IPS-20b (cell line): ENCODE measurements around the gene TPSB2.
"Not testable (repeated sequence)": the region's sequence is repeated elsewhere in the genome, so short reads cannot be mapped to it uniquely, and the experiment has no call there.

Experiments
- H3K27ac ChIP-seq: one replicate; pipeline ENCODE4 v1.5.1; 2013; ENCODE audit warnings: low read length
- H3K27me3 ChIP-seq: 2 replicates; pipeline ENCODE4 v1.6.1; 2013; ENCODE audit warnings: mild to moderate bottlenecking, low read length, inconsistent platforms; ENCODE audit not compliant: insufficient read depth
- H3K36me3 ChIP-seq: 2 replicates; pipeline ENCODE4 v1.6.1; 2013; ENCODE audit warnings: low read depth, mild to moderate bottlenecking, inconsistent platforms, low read length, moderate library complexity; ENCODE audit not compliant: insufficient read depth
- H3K4me1 ChIP-seq: 2 replicates; pipeline ENCODE4 v1.6.1; 2013; ENCODE audit warnings: mild to moderate bottlenecking, control low read depth, inconsistent platforms, low read length, moderate library complexity; ENCODE audit not compliant: insufficient read depth
- H3K4me3 ChIP-seq: 2 replicates; pipeline ENCODE4 v1.5.1; 2013; ENCODE audit warnings: mild to moderate bottlenecking, low read length, inconsistent platforms
- H3K9ac ChIP-seq: 2 replicates; pipeline ENCODE4 v1.6.1; 2013; ENCODE audit warnings: low read depth, mild to moderate bottlenecking, inconsistent platforms, low read length, moderate library complexity
- H3K9me3 ChIP-seq: 2 replicates; pipeline ENCODE4 v1.6.1; 2013; ENCODE audit warnings: mild to moderate bottlenecking, low read depth, low read length, inconsistent platforms; ENCODE audit not compliant: insufficient read depth

Gene TPSB2

GRCh38 chr16:1192384-1193073 lies 37.5 kb downstream of the TPSB2 start:
- Histone ChIP-seq H3K36me3 (no peaks in the 10 kb centered on the region), H3K9ac (no peak overlapping the region), H3K4me3 (no peak overlapping the region), H3K27me3 (no peaks in the 10 kb centered on the region), H3K27ac (no peak overlapping the region), H3K4me1 (no peaks in the 10 kb centered on the region; the same call in 1 of the 2 replicates), H3K9me3 (no peaks in the 10 kb centered on the region)

GRCh38 chr16:1190789-1191188 lies 39.2 kb downstream of the TPSB2 start:
- not testable (repeated sequence) for H3K4me1 ChIP-seq, H3K4me3 ChIP-seq, H3K27me3 ChIP-seq, H3K36me3 ChIP-seq, H3K9ac ChIP-seq, H3K27ac ChIP-seq, H3K9me3 ChIP-seq

- Histone ChIP-seq H3K9ac (no peak overlapping the region), H3K4me3 (no peak overlapping the region), H3K4me1 (no peaks in the 10 kb centered on the region; the same call in 1 of the 2 replicates), H3K36me3 (no peaks in the 10 kb centered on the region), H3K9me3 (no peaks in the 10 kb centered on the region), H3K27ac (no peak overlapping the region), H3K27me3 (no peaks in the 10 kb centered on the region)
These were observed 40.5 kb downstream of the TPSB2 start for GRCh38 chr16:1189455-1189854.

- Histone ChIP-seq H3K4me1 (no peaks in the 10 kb centered on the region; the same call in 1 of the 2 replicates), H3K9ac (no peak overlapping the region), H3K27me3 (no peaks in the 10 kb centered on the region), H3K27ac (no peak overlapping the region), H3K9me3 (no peaks in the 10 kb centered on the region), H3K4me3 (no peak overlapping the region), H3K36me3 (no peaks in the 10 kb centered on the region)
These were observed 41.4 kb downstream of the TPSB2 start for GRCh38 chr16:1188432-1189189.

- not testable (repeated sequence) for H3K4me1 ChIP-seq, H3K9ac ChIP-seq, H3K27me3 ChIP-seq, H3K36me3 ChIP-seq, H3K4me3 ChIP-seq, H3K9me3 ChIP-seq, H3K27ac ChIP-seq
These were observed 44.4 kb downstream of the TPSB2 start for GRCh38 chr16:1185460-1186207.

GRCh38 chr16:1184980-1185379 lies 45.0 kb downstream of the TPSB2 start:
- Histone ChIP-seq H3K4me1 (no peaks in the 10 kb centered on the region), H3K27ac (no peak overlapping the region)

GRCh38 chr16:1184156-1184868 lies 45.7 kb downstream of the TPSB2 start:
- H3K4me1 ChIP-seq: no peaks in the 10 kb centered on the region
- H3K9ac ChIP-seq: no peak overlapping the region
- no peaks in the 10 kb centered on the region for H3K36me3 ChIP-seq
- H3K4me3 ChIP-seq: no peak overlapping the region
- H3K27me3 ChIP-seq: no peaks in the 10 kb centered on the region
- no peak overlapping the region for H3K27ac ChIP-seq
- no peaks in the 10 kb centered on the region for H3K9me3 ChIP-seq

More at GRCh38 chr16:1184980-1185379, 45.0 kb downstream of the TPSB2 start:
- Histone ChIP-seq H3K9me3 (no peaks in the 10 kb centered on the region), H3K4me3 (no peak overlapping the region), H3K9ac (no peak overlapping the region), H3K27me3 (no peaks in the 10 kb centered on the region), H3K36me3 (no peaks in the 10 kb centered on the region)

- H3K36me3 ChIP-seq: no peaks in the 10 kb centered on the region
- H3K27ac ChIP-seq: no peak overlapping the region
- H3K4me1 ChIP-seq: no peaks in the 10 kb centered on the region
- H3K9ac ChIP-seq: no peak overlapping the region
- no peak overlapping the region for H3K4me3 ChIP-seq
- H3K9me3 ChIP-seq: no peaks in the 10 kb centered on the region
- H3K27me3 ChIP-seq: no peaks in the 10 kb centered on the region
These were observed 46.8 kb downstream of the TPSB2 start for GRCh38 chr16:1182950-1183907.

GRCh38 chr16:1182316-1182671 lies 47.7 kb downstream of the TPSB2 start:
- Histone ChIP-seq H3K4me3 (no peak overlapping the region), H3K4me1 (no peaks in the 10 kb centered on the region), H3K9me3 (no peaks in the 10 kb centered on the region), H3K27ac (no peak overlapping the region), H3K9ac (no peak overlapping the region), H3K36me3 (no peaks in the 10 kb centered on the region), H3K27me3 (no peaks in the 10 kb centered on the region)

GRCh38 chr16:1181404-1182315 lies 48.3 kb downstream of the TPSB2 start:
- no peak overlapping the region for H3K9ac ChIP-seq
- no peak overlapping the region for H3K4me3 ChIP-seq
- H3K36me3 ChIP-seq: no peaks in the 10 kb centered on the region
- no peaks in the 10 kb centered on the region for H3K27me3 ChIP-seq
- H3K27ac ChIP-seq: no peak overlapping the region
- H3K4me1 ChIP-seq: no peaks in the 10 kb centered on the region
- H3K9me3 ChIP-seq: no peaks in the 10 kb centered on the region
